Measurements from ENCODE around the gene RPS19BP1.

The RPS19BP1 gene

DNA sequence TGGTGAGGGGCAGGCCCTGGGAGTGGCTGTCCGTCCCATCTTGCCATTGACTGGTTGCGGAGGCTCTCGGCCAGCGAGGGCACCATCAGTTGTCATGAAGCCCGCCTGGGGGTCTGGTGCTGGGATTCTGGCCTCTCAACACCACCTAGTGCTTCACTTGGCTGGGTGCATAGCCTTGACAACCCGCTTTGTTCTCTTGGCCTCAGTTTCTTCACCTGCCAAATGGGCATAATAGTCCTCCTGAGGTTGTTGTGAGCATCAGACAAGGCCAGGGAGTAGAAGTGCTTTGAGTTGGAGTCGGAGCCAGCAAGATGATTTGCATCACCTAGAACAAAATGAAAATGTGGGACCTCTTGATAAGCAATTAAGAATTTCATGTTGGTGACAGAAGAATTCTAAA lies 36.5 kb upstream of the RPS19BP1 start:
- in situ Hi-C loops (cut with HindIII; ENCODE audit: low sequenced_read_pairs): loop anchor here (25.0 kb wide), 1 partner anchor 443 kb away; no protein-coding TSS in a partner anchor
- DNase-seq (ENCODE audit: low read depth): no peak
- no peak overlapping the region for H3K4me3 ChIP-seq (ENCODE audit: low read depth, low read length)
- TF ChIP-seq, protein P1, sequence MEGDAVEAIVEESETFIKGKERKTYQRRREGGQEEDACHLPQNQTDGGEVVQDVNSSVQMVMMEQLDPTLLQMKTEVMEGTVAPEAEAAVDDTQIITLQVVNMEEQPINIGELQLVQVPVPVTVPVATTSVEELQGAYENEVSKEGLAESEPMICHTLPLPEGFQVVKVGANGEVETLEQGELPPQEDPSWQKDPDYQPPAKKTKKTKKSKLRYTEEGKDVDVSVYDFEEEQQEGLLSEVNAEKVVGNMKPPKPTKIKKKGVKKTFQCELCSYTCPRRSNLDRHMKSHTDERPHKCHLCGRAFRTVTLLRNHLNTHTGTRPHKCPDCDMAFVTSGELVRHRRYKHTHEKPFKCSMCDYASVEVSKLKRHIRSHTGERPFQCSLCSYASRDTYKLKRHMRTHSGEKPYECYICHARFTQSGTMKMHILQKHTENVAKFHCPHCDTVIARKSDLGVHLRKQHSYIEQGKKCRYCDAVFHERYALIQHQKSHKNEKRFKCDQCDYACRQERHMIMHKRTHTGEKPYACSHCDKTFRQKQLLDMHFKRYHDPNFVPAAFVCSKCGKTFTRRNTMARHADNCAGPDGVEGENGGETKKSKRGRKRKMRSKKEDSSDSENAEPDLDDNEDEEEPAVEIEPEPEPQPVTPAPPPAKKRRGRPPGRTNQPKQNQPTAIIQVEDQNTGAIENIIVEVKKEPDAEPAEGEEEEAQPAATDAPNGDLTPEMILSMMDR (IDR thresholded peaks at IDR 0.05; ENCODE audit: low read depth, low read length, missing control alignments): no peak

DNA sequence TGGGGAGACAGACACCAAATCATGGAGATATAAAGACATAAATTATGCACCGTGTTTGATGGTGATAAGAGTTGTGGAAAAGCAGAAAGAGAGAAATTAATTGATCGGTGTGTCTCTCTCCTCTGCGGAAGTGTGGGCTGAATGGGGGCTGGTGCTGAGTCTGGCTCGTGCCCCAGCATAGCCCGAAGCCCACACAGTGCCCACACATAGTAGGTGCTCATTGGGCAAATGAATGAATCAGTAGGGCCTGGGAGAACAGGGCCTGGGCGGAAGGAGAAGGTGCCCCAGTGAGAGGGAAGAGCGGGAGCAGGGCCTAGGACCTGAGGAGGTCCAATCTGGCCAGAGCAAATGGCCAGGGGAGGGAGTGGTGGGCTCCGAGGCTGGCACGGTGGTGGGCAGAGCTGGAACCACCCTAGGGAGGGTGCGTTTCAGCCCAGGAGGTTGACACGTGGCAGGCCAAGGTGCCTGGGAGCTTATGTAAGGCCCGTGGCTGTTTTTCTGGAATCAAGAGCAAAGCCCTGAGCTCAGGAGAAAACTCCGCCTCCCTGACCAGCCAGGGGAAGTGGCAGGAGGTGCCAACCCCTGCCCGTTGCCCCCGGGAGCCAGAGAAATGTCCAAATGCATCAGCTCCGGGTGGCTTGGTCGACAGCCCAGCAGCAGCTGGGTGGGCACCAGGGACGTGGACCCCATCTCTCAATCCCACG lies 35.9 kb upstream of the RPS19BP1 start:
- TF ChIP-seq, protein P1 (IDR thresholded peaks at IDR 0.05; ENCODE audit: low read depth, low read length, missing control alignments): no peak
- H3K4me3 ChIP-seq (ENCODE audit: low read depth, low read length): no peak overlapping the region
- DNase-seq (ENCODE audit: low read depth): no peak
- in situ Hi-C loops (cut with HindIII; ENCODE audit: low sequenced_read_pairs): loop anchor here (25.0 kb wide), 1 partner anchor 444 kb away; no protein-coding TSS in a partner anchor

DNA sequence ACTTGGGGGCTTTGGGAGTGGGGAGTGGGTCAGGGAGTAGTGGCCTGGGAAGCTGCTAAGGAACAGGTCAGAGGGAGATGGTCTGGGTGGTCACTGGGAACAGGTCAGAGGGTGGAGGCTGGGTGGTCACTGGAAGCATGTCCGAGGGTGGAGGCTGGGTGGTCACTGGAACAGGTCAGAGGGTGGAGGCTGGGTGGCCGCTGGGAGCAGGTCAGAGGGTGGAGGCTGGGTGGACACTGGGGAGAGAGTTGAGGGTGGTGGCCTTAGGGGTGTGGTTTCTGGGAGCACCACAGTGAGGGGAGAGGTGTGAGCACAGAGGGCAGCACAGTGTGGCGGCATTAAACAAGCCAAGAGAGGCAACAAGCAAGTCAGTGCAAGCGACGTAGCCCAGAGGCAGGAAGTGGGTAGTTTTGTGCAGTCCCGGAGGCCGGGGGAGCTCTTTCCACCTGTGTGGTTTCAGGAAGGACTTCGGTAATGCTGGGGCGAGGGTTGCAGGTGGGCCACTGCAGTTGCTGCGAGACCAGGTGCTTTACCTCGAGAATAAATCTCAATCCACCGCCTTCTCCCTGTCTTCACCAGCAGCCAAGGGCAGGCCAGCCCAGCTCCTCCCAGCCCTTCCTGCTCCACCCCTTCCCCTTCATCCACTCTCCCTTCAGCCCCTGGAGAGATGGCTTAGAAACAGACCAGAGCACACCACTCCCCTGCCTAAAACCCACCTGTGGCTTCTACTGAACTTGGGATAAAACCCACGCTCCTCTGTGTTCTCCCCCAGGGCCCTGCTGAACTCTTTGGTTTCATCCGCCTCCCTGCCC lies 34.8 kb upstream of the RPS19BP1 start:
- in situ Hi-C loops (cut with HindIII; ENCODE audit: low sequenced_read_pairs): loop anchor here (25.0 kb wide), 1 partner anchor 445 kb away; no protein-coding TSS in a partner anchor
- TF ChIP-seq, protein P1 (IDR thresholded peaks at IDR 0.05; ENCODE audit: low read depth, low read length, missing control alignments): no peak
- no peak for DNase-seq (ENCODE audit: low read depth)
- no peak overlapping the region for H3K4me3 ChIP-seq (ENCODE audit: low read depth, low read length)

GRCh38 chr22:39565414-39565944 lies 32.9 kb upstream of the RPS19BP1 start:
- TF ChIP-seq, protein P1 (IDR thresholded peaks at IDR 0.05; ENCODE audit: low read depth, low read length, missing control alignments): no peak
- in situ Hi-C loops (cut with HindIII; ENCODE audit: low sequenced_read_pairs): loop anchor here (25.0 kb wide), 1 partner anchor 447 kb away; no protein-coding TSS in a partner anchor

DNA sequence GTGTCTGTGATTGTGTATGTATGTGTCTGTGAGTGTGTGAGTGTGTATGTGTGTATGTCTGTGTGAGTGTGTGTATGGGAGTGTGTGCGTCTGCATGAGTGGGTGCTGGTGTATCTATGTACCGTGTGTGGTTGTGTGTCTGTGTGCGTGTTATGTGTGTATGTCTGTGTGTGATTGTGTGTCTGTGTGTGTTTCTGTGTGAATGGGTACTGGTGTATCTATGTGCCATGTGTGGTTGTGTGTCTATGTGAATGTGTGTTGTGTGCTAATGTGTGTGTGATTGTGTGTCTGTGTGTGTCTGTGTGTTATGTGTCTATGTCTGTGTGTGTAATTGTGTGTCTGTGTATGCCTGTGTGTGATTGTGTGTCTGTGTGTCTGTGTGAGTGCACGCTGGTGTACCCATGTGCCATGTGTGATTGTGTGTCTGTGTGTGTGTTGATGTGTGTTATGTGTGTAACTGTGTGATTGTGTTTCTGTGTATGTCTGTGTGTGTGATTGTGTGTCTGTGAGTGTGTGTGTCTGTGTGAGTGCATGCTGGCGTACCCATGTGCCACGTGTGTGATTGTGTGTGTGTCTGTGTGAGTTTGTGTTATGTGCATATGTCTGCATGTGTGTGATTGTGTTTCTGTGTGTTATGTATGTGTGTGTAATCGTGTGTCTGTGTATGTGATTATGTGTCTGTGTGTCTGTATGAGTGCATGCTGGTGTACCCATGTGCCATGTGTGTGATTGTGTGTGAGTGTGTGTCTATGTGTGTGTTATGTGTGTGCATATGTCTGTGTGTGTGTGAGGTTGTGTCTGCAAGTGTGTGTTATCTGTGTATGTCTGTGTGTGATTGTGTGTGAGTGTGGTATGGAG lies 31.3 kb upstream of the RPS19BP1 start:
- in situ Hi-C loops (cut with HindIII; ENCODE audit: low sequenced_read_pairs): loop anchor here (25.0 kb wide), 1 partner anchor 449 kb away; no protein-coding TSS in a partner anchor
- TF ChIP-seq, protein P1 (IDR thresholded peaks at IDR 0.05; ENCODE audit: low read depth, low read length, missing control alignments): no peak
- no peak overlapping the region for H3K4me3 ChIP-seq (ENCODE audit: low read depth, low read length)
- no peak for DNase-seq (ENCODE audit: low read depth)

More at GRCh38 chr22:39565414-39565944, 32.9 kb upstream of the RPS19BP1 start:
- no peak for DNase-seq (ENCODE audit: low read depth)
- no peak overlapping the region for H3K4me3 ChIP-seq (ENCODE audit: low read depth, low read length)
